NCI-H187 treated with DMSO at 0.1 percent for 48 hours (cell line): Measurements from ENCODE around the gene MYOD1.

Source experiments
- DNase-seq: peaks from one replicate; lab custom pipeline; 2025; lab: John Stamatoyannopoulos, UW

The MYOD1 gene

DNA sequence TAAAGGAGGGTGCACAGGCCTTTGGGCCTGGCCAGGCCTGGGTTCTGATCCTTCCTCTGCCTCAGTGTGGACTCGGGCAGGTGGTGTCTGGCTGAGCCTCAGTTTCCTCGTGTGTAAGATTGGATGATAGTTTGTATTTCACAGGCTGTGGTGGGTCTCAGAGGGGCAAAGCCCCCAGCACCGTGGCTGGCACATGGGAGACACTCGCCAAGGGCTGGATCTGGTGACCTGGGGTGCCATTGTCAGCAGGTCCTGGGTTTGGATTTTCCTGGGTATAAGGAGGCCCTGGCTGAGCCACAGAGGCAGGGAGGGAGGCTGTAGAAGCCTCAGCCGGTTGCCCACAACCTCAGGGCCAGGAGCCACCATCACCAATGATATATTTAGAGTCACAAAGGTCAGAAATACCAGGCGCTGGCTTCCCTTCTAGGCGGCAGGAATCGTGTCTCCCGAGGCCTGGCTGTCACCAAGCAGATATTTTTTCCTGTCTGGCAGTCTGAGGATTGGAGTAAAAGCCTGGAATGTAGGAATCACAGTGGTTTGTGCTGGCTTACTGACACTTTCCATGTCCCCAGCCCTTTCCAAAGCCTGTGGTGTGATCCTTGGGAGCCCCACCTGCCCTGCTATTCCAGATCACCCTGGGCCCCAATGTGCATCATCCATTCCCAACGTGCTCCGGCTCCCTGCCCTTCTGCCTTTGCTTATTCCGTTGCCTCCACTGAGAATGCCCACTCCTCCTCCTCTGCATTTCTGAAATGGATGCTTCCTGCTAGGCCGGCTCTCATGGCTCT lies 30.8 kb downstream of the MYOD1 start:
- DNase-seq, result no peak

DNA sequence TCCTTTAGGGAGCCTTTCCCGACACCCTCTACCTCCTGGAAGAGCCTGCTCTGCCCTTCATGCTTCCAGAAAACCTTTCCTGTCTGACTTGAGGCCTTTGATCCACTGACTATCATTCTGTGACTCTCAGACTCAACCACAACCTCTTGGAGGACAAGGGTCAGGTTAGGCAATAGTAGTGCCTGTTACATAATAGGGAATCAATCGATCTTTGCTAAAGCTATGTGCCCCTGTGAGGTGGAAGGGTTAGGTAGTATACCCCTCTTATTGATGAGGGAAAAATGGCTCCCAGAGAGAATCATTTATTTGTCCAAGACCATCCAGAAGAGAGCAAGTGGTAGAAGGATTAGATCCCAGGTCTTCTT lies 31.4 kb downstream of the MYOD1 start:
- DNase-seq, result no peak

- no peak for DNase-seq
Measured at GRCh38 chr11:17751558-17751957, 32.2 kb downstream of the MYOD1 start.

DNA sequence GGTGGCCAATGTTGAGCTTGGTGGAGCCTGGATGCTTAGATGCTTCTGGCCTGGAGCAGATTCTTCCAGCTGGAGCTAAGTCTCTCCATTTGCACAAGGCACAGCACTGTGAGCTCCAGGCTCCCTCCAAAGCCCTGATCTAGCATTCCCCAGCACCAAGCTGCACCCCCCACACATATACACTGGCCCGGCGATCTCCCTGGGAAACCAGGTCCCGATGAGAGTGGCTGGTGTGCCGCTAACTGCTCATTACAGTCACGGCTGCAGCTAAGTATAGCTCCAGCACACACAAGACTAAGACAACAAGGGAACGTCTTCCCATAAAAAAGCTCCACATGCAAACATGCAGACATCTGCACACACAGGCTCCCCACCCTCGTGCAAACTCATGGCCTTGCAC lies 32.8 kb downstream of the MYOD1 start:
- no peak for DNase-seq

- no peak for DNase-seq
Measured at GRCh38 chr11:17753153-17753552, 33.8 kb downstream of the MYOD1 start.

GRCh38 chr11:17753641-17754040 lies 34.3 kb downstream of the MYOD1 start:
- no peak for DNase-seq

GRCh38 chr11:17755891-17756290 lies 36.5 kb downstream of the MYOD1 start:
- no peak for DNase-seq

DNA sequence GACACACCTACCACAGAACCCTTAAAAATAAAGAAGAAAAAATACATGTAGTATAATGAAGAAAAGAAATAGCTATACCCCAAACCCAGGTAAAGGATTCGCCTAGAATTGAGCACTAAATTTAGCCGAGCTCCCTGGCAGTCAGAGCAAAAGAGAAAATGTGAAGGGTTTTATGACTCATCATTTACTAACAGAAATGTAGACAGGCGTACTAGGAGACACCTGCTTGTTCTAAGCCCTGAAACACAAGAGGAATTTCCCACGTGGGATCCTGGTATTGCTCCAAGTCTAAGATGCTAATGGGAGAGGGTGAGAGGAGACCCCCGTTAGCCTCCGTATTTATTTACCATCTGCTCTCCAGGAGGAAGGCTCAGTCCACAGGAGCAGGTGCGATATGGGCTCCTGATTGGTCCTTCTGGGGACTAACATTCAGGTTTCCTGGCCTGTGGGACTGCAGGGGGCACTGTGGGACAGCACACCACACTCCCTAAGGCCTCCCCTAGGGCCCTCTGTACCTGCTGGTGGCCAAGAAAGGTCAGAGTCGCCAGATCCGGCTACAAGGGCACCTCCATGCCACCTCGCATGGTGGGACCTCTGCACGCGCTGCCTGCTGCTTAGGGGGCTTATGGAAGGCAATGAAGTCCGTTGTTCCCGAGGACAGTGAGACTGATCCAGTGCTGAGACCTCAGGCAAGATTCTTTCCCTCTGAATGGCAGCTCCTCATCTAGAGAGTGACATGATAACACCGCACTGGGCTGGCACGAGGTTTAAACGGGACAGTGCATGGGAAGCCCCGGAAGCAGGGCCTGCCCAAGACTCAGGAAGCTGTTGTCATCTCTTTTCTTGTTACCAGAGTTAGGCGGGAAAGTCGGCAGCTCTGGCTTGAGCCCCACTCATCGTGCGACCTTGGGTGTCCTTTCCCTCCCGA lies 41.0 kb downstream of the MYOD1 start:
- DNase-seq, result no peak

- no peak for DNase-seq
Measured at GRCh38 chr11:17762309-17762974, 43.1 kb downstream of the MYOD1 start.

- no peak for DNase-seq
Measured at GRCh38 chr11:17763244-17763643, 43.9 kb downstream of the MYOD1 start.

GRCh38 chr11:17763703-17764102 lies 44.3 kb downstream of the MYOD1 start:
- no peak for DNase-seq

- no peak for DNase-seq
Measured at GRCh38 chr11:17764446-17765218, 45.3 kb downstream of the MYOD1 start.

- no peak for DNase-seq
Measured at GRCh38 chr11:17765356-17766072, 46.1 kb downstream of the MYOD1 start.

DNA sequence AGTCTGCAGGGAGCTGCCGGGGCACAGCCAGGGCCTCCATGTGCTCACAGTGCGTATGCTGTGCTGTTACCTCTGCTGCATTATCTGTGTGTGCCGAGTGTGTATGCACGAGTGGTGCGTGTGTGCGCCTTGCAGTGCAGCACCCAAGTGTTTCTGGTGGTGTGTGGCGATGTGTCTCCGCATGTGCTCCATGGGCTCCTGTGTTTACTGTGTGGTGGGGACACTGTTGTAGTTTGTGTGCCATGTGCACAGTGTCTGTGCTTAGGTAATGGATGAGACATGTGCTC lies 46.6 kb downstream of the MYOD1 start:
- DNase-seq, result no peak

GRCh38 chr11:17766590-17766989 lies 47.2 kb downstream of the MYOD1 start:
- DNase-seq, result no peak

- no peak for DNase-seq
Measured at GRCh38 chr11:17767301-17767885, 48.0 kb downstream of the MYOD1 start.

DNA sequence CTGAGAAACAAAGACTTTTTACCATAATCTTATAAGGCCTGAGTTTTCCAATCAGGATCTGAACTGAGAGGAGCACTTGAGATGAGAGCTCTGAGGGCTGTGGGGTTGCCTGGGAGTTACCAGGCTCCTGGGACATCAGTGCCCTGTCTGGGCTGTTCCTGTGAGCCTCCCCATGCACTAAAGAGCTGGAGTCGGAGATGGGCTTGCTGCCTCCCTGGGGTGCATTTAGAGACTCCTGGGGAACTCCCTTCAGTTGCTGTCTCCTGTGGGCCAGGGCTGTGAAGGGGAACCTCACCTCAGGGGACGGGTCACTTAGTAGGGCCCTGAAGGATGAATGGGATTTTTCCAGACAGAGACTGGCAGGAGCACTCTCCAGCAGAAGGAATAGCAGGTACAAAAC lies 48.5 kb downstream of the MYOD1 start:
- no peak for DNase-seq

DNA sequence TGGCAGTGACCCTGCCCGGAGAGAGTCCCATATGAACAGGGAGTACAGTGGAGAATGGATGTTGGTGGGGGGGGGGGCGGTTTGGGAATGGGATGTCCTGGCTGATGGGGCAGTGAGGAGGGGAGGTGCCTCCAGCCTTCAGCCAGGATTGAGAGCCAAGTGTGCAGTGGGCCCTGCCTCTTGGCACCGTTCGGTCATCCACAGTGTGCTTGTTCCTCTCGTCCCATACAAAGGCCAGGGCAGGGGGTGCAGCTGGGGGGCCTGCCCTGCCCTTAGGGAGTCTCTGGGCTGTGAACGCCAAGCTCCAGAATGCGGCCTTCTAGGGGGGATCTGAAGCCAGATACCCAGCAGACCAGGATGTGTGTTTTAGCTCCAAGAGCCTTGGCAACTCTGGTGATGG lies 49.2 kb downstream of the MYOD1 start:
- DNase-seq, result no peak

DNA sequence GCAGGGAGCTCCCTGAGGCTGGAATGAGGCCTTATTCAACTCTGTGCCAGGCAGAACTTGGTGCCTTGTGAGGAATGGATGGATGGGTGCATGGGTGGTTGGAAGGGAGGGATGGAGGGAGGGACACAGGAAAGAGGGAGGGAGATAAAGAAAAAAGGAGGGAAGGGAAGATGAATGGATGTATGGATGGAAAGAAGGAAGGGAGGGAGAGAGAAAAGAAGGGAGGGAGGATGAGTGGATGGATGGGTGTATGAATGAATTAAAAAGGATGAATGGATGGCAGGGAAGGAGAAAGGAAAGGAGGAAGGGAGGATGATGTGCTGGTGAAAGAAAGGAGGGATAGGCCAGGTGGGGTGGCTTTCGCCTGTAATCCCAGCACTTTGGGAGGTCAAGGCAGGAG lies 49.8 kb downstream of the MYOD1 start:
- DNase-seq, result no peak

- DNase-seq, result no peak
Measured at GRCh38 chr11:17770048-17770652, 50.8 kb downstream of the MYOD1 start.

DNA sequence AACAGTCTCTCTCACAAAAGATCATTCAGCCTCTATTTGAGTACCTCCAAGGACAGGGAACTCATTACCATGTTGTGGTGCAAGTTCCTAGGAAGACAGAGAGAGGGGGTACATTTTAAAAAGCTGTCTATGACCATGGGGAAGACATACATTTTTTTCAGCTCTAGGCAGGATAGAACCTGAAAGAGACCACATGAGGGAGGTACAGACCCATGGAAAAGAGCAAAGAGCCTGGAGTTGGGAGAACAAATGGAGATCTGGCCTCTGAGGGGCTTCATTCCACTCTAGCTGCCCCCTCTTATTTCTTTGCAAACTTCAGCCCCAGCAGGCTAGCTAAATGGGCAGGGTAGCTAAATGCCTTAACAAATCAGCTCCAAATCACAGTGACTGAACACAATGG lies 51.5 kb downstream of the MYOD1 start:
- DNase-seq, result no peak
